Coronary artery (tissue), 2 donors: ENCODE data around the gene GRIN2A.

Experiments used
- DNase-seq: peaks from one replicate; pipeline ENCODE4 v3.0.0-alpha.2; 2017; ENCODE audit warnings: low spot score
- H3K27ac ChIP-seq, 2 donors: fragments of 200-600 bp; sonication (generic); one replicate each; pipeline ENCODE4 v1.5.1; 2016 to 2019
- H3K4me3 ChIP-seq: fragments of 200-600 bp; sonication (generic); 2 replicates; pipeline ENCODE4 v1.5.1; 2016; ENCODE audit warnings: mild to moderate bottlenecking, moderate library complexity
- TF ChIP-seq, protein P1 (sequence below): fragments of 200-600 bp; sonication (generic); IDR thresholded peaks from one replicate; pipeline ENCODE4 v1.5.1; 2019; ENCODE audit warnings: antibody characterized with exemption

Gene GRIN2A

GRCh38 chr16:9870962-9871361 is 311.3 kb downstream of the GRIN2A start:
- Histone ChIP-seq H3K27ac (no peak overlapping the region), H3K4me3 (no peak overlapping the region)
- TF ChIP-seq, protein P1, sequence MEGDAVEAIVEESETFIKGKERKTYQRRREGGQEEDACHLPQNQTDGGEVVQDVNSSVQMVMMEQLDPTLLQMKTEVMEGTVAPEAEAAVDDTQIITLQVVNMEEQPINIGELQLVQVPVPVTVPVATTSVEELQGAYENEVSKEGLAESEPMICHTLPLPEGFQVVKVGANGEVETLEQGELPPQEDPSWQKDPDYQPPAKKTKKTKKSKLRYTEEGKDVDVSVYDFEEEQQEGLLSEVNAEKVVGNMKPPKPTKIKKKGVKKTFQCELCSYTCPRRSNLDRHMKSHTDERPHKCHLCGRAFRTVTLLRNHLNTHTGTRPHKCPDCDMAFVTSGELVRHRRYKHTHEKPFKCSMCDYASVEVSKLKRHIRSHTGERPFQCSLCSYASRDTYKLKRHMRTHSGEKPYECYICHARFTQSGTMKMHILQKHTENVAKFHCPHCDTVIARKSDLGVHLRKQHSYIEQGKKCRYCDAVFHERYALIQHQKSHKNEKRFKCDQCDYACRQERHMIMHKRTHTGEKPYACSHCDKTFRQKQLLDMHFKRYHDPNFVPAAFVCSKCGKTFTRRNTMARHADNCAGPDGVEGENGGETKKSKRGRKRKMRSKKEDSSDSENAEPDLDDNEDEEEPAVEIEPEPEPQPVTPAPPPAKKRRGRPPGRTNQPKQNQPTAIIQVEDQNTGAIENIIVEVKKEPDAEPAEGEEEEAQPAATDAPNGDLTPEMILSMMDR = no peak
- DNase-seq = no peak

DNA sequence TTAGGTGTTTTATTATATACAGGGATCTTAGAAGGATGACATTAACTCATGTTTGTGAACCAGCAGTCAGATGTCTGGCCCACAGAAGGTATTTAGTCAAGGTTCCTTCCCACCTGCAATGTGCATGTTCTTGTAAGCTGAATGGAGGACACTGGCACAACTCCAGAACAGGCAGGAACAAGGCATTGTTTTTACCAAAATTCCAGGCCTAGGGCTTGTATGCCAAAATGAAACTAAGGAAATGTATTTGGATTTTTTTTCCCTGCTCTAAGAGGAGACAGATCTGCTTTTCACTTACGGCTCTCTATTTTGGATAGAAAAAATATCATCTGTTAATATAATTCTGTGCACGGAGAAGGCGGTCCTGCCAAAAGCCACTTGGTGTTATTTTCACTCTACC is 312.5 kb downstream of the GRIN2A start:
- DNase-seq = no peak
- Histone ChIP-seq H3K27ac (no peak overlapping the region), H3K4me3 (no peak overlapping the region)
- TF ChIP-seq, protein P1 = no peak

GRCh38 chr16:9868606-9869149 is 313.6 kb downstream of the GRIN2A start:
- no peak overlapping the region for H3K27ac ChIP-seq
- DNase-seq = no peak
- H3K4me3 ChIP-seq = no peak overlapping the region
- TF ChIP-seq, protein P1 = no peak

GRCh38 chr16:9867176-9867575 is 315.1 kb downstream of the GRIN2A start:
- TF ChIP-seq, protein P1 = no peak
- no peak for DNase-seq
- no peak overlapping the region for H3K4me3 ChIP-seq
- no peak overlapping the region for H3K27ac ChIP-seq

DNA sequence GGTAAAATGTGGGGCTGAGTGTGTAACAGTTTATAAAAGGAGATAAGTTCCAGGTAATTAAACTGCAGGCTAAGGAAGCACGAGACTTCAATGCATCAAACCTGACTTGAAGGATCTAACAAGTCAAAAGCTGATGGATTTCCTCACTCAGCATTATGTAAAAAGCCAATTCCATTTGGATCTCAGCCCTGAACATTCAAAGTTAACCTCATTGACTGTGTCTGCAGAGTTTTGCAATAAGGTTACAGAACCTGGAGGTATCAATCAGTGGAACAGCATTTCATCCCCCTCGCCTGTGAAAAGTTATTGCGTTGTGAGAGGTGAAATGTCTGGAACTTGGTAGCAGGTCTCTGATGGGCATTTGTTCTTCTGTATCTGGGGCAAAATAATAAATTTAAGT is 317.8 kb downstream of the GRIN2A start:
- no peak overlapping the region for H3K4me3 ChIP-seq
- H3K27ac ChIP-seq = no peak overlapping the region
- TF ChIP-seq, protein P1 = no peak
- no peak for DNase-seq

DNA sequence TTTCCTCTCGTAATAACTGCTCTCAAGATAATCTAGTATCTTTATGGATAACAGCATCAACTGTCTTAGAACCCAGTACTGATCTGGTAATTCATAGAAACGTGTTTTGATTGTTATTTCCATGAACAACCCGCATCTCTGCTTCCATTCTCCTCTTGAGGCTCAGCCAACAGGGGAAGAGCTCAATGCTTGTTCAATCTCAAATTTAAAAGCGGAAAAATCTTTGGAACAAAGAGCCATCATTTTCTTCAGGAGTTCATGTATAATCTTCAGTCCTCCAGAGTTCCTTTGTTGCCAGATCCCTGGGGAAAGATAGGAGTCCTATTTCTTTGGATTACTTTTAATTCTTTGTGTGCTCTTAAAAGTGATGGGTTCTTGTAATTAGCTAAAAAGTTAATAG is 319.9 kb downstream of the GRIN2A start:
- no peak for DNase-seq
- TF ChIP-seq, protein P1 = no peak
- Histone ChIP-seq H3K27ac (no peak overlapping the region), H3K4me3 (no peak overlapping the region)

DNA sequence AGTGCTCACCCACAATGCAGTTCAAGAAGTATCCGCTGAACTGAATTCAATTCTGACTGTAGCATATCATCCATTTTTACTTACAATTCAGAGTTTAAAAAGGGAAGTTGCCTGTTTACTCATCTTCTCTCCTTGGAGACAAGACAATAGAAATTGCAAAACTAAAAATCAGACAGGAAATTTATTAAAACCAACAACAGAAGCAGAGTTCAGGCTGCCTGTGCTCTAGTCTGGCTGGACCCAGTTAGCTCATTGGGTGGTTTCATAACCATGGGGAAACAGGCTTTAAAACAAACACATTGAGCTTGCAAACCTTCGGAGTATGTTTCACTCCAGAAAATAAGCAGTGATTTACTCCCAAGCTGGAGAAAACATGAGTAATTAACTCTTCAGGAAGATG is 321.4 kb downstream of the GRIN2A start:
- Histone ChIP-seq H3K27ac (no peak overlapping the region), H3K4me3 (no peak overlapping the region)
- no peak for DNase-seq
- TF ChIP-seq, protein P1 = no peak
